Neural progenitor cell (in vitro differentiated cells): Measurements from ENCODE around the gene METTL8. TPM values are rescaled to one million over a fixed set of nuclear protein-coding genes. Genes with fewer than 3 reads are reported as not detected.

ENCODE experiments used
- DNase-seq: peaks from one replicate; pipeline ENCODE4 v3.0.0-alpha.2; 2016; ENCODE audit warnings: low spot score
- H2AFZ ChIP-seq: fragments of 200-600 bp; sonication (generic); replicated peaks from 2 replicates; pipeline ENCODE4 v1.6.1; 2016; ENCODE audit warnings: antibody characterized with exemption
- H3F3A ChIP-seq: fragments of 200-600 bp; sonication (generic); 2 replicates; pipeline ENCODE4 v1.6.1; 2016; ENCODE audit warnings: antibody characterized with exemption, low read depth
- H3K27ac ChIP-seq: fragments of 200-600 bp; sonication (generic); 2 replicates; pipeline ENCODE4 v1.5.1; 2016; ENCODE audit warnings: mild to moderate bottlenecking
- H3K27me3 ChIP-seq: fragments of 200-600 bp; sonication (generic); 2 replicates; pipeline ENCODE4 v1.6.1; 2016; ENCODE audit warnings: mild to moderate bottlenecking, moderate library complexity
- H3K36me3 ChIP-seq: fragments of 200-600 bp; sonication (generic); 2 replicates; pipeline ENCODE4 v1.5.1; 2016
- H3K4me1 ChIP-seq: fragments of 200-600 bp; sonication (generic); 2 replicates; pipeline ENCODE4 v1.6.1; 2016; ENCODE audit warnings: mixed run types
- H3K4me2 ChIP-seq: fragments of 200-600 bp; sonication (generic); 2 replicates; pipeline ENCODE4 v1.6.1; 2016
- H3K4me3 ChIP-seq: fragments of 200-600 bp; sonication (generic); 2 replicates; pipeline ENCODE4 v1.5.1; 2016
- H3K79me2 ChIP-seq: fragments of 200-600 bp; sonication (generic); 2 replicates; pipeline ENCODE4 v1.6.1; 2016; ENCODE audit warnings: low read depth
- H3K9ac ChIP-seq: fragments of 200-600 bp; sonication (generic); 2 replicates; pipeline ENCODE4 v1.6.1; 2016
- H3K9me3 ChIP-seq: fragments of 200-600 bp; sonication (generic); 2 replicates; pipeline ENCODE4 v1.5.1; 2016; ENCODE audit warnings: low read depth
- H4K20me1 ChIP-seq: fragments of 200-600 bp; sonication (generic); 2 replicates; pipeline ENCODE4 v1.6.1; 2016; ENCODE audit warnings: low read depth
- H3K27ac Mint-ChIP-seq: 3 replicates; pipeline ENCODE4 v1.8.0; 2021; ENCODE audit warnings: mixed read lengths
- H3K27me3 Mint-ChIP-seq: 2 replicates; pipeline ENCODE4 v1.8.0; 2022; ENCODE audit warnings: low read depth, mild to moderate bottlenecking, inconsistent platforms, moderate library complexity, mixed read lengths; ENCODE audit not compliant: insufficient read depth
- H3K36me3 Mint-ChIP-seq: 3 replicates; pipeline ENCODE4 v1.8.0; 2021; ENCODE audit warnings: mixed read lengths
- H3K4me1 Mint-ChIP-seq: 3 replicates; pipeline ENCODE4 v1.8.0; 2021; ENCODE audit warnings: mixed read lengths
- H3K4me3 Mint-ChIP-seq: 3 replicates; pipeline ENCODE4 v1.8.0; 2021; ENCODE audit warnings: mild to moderate bottlenecking, moderate library complexity, mixed read lengths
- H3K9me3 Mint-ChIP-seq: 3 replicates; pipeline ENCODE4 v1.8.0; 2020; ENCODE audit warnings: mixed read lengths
- EZH2 ChIP-seq: fragments of 200-600 bp; sonication (generic); IDR thresholded peaks from 2 replicates; pipeline ENCODE4 v1.6.1; 2017; ENCODE audit warnings: antibody characterized with exemption, mild to moderate bottlenecking, moderate library complexity
- EZH2phosphoT487 ChIP-seq: fragments of 200-600 bp; sonication (generic); IDR thresholded peaks from 2 replicates; pipeline ENCODE4 v1.6.1; 2017; ENCODE audit warnings: antibody characterized with exemption
- total RNA-seq: library from RNA; depleted of rRNA; stranded (reverse); fragments of >200 nt; gene quantifications from 2 replicates; pipeline ENCODE4 v1.2.3, GENCODE V29; 2015; ENCODE audit warnings: low replicate concordance
- TF ChIP-seq, protein P1 (sequence below): fragments of 200-600 bp; sonication (generic); IDR thresholded peaks from 2 replicates; pipeline ENCODE4 v1.5.1; 2017; ENCODE audit warnings: antibody characterized with exemption, mild to moderate bottlenecking

Gene METTL8
- total RNA-seq, 1 donor from 2014 or later: 29.2 TPM

- TF ChIP-seq, protein P1, sequence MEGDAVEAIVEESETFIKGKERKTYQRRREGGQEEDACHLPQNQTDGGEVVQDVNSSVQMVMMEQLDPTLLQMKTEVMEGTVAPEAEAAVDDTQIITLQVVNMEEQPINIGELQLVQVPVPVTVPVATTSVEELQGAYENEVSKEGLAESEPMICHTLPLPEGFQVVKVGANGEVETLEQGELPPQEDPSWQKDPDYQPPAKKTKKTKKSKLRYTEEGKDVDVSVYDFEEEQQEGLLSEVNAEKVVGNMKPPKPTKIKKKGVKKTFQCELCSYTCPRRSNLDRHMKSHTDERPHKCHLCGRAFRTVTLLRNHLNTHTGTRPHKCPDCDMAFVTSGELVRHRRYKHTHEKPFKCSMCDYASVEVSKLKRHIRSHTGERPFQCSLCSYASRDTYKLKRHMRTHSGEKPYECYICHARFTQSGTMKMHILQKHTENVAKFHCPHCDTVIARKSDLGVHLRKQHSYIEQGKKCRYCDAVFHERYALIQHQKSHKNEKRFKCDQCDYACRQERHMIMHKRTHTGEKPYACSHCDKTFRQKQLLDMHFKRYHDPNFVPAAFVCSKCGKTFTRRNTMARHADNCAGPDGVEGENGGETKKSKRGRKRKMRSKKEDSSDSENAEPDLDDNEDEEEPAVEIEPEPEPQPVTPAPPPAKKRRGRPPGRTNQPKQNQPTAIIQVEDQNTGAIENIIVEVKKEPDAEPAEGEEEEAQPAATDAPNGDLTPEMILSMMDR: no peak
- TF ChIP-seq EZH2phosphoT487 (no peak), EZH2 (no peak)
- peaks cover 31% of the 10 kb centered on the region for H3K36me3 Mint-ChIP-seq
Observed at GRCh38 chr2:171459498-171459897, 25.7 kb upstream of the METTL8 start.

DNA sequence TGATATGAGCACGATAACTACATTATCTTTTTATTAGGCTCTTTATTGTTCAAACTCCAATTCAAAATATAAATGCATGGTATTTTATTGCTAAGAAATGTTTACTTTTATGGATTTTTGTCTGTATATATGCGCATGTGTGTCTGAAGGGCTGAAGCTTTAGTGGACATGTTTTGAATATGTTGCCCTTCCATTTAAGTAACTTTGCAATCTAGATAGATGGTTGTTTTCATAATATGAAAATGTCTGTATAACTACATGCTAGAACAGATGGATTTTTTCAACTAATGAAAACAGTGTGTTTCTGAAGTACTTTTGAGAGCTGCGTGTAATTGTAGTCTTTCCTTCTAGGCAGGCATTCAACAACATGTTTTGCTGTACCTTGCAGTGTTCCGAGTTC, 19.0 kb upstream of the METTL8 start:
- DNase-seq: no peak
- Mint-ChIP-seq H3K4me3 (no peak overlapping the region), H3K27me3 (peaks cover 2% of the 10 kb centered on the region), H3K9me3 (peaks cover 12% of the 10 kb centered on the region), H3K36me3 (peaks cover 33% of the 10 kb centered on the region), H3K27ac (no peak overlapping the region), H3K4me1 (no peaks in the 10 kb centered on the region)
- no peak overlapping the region for H3K4me3 ChIP-seq
- peaks cover 7% of the 10 kb centered on the region for H3K79me2 ChIP-seq
- no peaks in the 10 kb centered on the region for H3F3A ChIP-seq
- H3K4me1 ChIP-seq: no peaks in the 10 kb centered on the region
- H3K9me3 ChIP-seq: peaks cover 5% of the 10 kb centered on the region
- H3K27ac ChIP-seq: no peak overlapping the region
- no peak overlapping the region for H2AFZ ChIP-seq
- H3K36me3 ChIP-seq: peaks cover 47% of the 10 kb centered on the region
- H3K9ac ChIP-seq: no peak overlapping the region
- H3K4me2 ChIP-seq: no peak overlapping the region
- no peaks in the 10 kb centered on the region for H3K27me3 ChIP-seq
- H4K20me1 ChIP-seq: no peaks in the 10 kb centered on the region
- TF ChIP-seq EZH2phosphoT487 (no peak), EZH2 (no peak)
- TF ChIP-seq, protein P1: no peak

More at GRCh38 chr2:171459498-171459897, 25.7 kb upstream of the METTL8 start:
- Histone ChIP-seq H2AFZ (no peak overlapping the region), H3K27ac (no peak overlapping the region), H4K20me1 (no peaks in the 10 kb centered on the region), H3K4me2 (no peak overlapping the region), H3F3A (no peaks in the 10 kb centered on the region), H3K9me3 (peaks cover 5% of the 10 kb centered on the region), H3K9ac (no peak overlapping the region), H3K36me3 (peaks cover 19% of the 10 kb centered on the region), H3K4me3 (no peak overlapping the region), H3K79me2 (peaks cover 7% of the 10 kb centered on the region), H3K4me1 (no peaks in the 10 kb centered on the region), H3K27me3 (no peaks in the 10 kb centered on the region)
- H3K27ac Mint-ChIP-seq: no peak overlapping the region
- H3K4me1 Mint-ChIP-seq: no peaks in the 10 kb centered on the region
- H3K4me3 Mint-ChIP-seq: no peak overlapping the region
- no peaks in the 10 kb centered on the region for H3K27me3 Mint-ChIP-seq
- H3K9me3 Mint-ChIP-seq: peaks cover 12% of the 10 kb centered on the region
- no peak for DNase-seq

DNA sequence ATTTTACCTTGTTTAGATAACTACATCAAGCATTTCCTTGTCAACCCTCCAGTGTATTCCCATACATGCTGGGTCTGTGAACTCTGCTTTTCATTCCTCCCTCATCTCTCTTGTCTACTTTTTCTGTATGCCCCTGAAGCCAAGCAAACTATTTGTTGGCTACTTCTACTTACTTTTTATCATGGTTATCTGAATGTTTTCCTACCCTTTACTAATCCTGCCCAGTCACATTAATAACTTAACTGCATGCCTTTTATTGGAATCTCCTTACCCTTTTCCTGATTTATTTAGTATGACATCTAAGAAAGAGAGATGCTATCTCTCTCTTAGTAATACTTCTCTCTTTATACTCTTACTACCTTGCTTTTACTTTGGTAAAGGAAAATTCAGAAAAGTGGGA, 17.3 kb upstream of the METTL8 start:
- H3K9me3 ChIP-seq: peaks cover 2% of the 10 kb centered on the region
- H3K36me3 Mint-ChIP-seq: peaks cover 23% of the 10 kb centered on the region
- H3K4me3 ChIP-seq: no peak overlapping the region
- peaks cover 6% of the 10 kb centered on the region for H3K79me2 ChIP-seq
- H3K27me3 ChIP-seq: no peaks in the 10 kb centered on the region
- peaks cover 2% of the 10 kb centered on the region for H3K27me3 Mint-ChIP-seq
- no peak overlapping the region for H3K27ac ChIP-seq
- no peak overlapping the region for H3K27ac Mint-ChIP-seq
- DNase-seq: no peak
- no peaks in the 10 kb centered on the region for H3K4me1 ChIP-seq
- H3K9me3 Mint-ChIP-seq: peaks cover 6% of the 10 kb centered on the region
- H3K4me2 ChIP-seq: no peak overlapping the region
- peaks cover 3% of the 10 kb centered on the region for H3F3A ChIP-seq
- TF ChIP-seq EZH2phosphoT487: no peak
- TF ChIP-seq EZH2: no peak
- TF ChIP-seq, protein P1: no peak
- no peak overlapping the region for H3K9ac ChIP-seq
- peaks cover 47% of the 10 kb centered on the region for H3K36me3 ChIP-seq
- no peaks in the 10 kb centered on the region for H4K20me1 ChIP-seq
- no peak overlapping the region for H2AFZ ChIP-seq
- H3K4me3 Mint-ChIP-seq: no peak overlapping the region
- H3K4me1 Mint-ChIP-seq: no peaks in the 10 kb centered on the region
